GM18526 (cell line): ENCODE measurements around the gene ATP10D.

Source experiments
- POLR2A ChIP-seq: IDR thresholded peaks from 3 replicates; pipeline ENCODE4 v1.6.1; 2011; ENCODE audit not compliant: insufficient read length; ENCODE audit errors: extremely low read depth

The ATP10D gene

DNA sequence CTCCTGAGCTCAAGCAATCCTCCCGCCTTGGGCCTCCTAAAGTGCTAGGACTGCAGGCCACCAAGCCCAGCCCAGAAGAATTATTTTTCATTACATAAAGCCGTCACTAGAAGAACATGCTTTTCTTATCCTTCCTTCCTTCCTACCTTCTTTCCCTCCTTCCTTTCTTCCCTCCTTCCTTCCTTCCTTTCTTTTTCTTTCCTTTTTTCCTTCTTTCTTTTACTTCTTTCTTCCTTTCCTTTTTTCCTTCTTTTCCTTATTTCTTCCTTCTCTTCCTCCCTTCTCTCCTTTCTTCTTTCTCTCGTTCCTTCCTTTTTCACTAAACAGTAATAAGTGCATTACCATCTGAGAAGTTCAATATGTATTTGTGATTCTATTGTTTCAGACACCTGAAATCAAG, 121.4 kb downstream of the ATP10D start:
- TF ChIP-seq POLR2A, result no peak

DNA sequence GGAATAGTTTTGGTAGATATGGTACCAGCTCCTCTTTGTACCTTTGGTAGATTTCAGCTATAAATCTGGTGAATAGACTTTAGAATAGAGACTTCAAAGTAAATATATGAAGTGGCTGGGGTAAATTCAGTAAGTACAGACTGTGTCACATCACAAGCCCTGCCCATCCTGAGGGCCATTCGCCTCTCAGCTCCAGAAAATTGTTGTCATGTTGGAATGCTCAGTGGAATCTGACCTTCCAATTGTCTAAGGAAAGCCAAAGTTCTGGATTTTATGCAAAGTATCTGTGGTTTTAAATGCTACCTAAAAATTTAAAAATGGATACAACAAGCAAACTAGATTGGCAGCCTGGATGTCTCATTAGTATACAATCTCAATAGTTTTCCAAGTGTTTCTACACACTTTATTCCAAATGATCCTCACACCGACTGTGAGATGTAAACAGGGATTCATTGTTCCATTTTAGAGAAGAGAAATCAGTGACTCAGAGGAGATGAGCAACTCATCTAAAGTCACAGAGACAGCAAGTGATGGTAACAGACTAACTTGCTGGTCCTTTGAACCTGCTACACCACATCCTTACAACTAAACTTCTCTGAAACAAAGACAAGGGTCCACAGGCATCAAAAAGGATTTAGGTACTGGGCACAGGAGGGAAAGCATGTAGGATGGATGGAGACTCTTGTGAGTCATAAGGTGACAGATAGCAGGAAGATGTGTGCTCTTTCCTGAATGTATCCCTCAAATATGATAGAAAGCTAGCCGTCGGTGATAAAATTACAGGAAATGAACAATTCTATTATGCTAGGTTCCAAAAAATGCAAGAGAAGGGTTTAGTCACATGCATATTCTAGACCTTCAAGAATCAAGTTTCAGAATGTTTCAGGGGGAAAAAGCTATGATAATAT, 127.3 kb downstream of the ATP10D start:
- no peak for TF ChIP-seq POLR2A

DNA sequence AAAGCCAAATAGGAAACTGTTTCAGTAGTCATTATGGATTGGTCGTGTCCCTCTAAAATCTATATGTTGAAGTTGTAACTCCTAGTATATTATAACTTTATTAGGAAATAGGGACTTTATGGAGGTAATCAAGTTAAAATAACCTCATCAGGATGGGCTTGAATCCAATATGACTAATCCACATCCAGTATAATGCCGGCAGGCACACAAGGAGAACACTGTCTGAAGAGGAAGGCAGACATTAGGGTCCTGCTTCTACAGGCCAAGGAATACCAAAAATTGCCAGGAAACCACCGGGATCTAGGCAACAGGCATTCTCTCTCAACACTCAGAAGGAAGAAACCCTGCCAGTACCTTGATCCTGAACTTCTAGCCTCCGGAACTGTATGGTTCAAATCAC, 130.3 kb downstream of the ATP10D start:
- no peak for TF ChIP-seq POLR2A

DNA sequence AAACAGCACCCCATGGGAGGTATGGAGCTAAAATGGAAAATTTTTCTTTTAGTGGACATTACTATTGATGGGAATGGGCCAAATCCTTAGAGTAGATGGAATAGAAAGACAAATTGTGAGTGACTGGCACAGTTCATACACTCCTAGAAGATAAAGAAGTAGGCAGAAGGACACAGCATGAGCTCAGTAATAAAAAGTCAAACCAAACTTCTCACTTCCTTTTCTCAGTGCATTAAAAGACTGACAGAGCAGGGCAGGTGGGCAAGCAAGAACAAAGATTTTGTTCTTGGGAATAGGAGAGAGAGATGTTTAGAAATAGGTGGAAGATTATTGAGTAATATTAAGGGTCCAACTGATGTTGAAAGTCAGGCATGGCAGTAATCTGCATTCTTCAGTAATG, 132.5 kb downstream of the ATP10D start:
- no peak for TF ChIP-seq POLR2A

DNA sequence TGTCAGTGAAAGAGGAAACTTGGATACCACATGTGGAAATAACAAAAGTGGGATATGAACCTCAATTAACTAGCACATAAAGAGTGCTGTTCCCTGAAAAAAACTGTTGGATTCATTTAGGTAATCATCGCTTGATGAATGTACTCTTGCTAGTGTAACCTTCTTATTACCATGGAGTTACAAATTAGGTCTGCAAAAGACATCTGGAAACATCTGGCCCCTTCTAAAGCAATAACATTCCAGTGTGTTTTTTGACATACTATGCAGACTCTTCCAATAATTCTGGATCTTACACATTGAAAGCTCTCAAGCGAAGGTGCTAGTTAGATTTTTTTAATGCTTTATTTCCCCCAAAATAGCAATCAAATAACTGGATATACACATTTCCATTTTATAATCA, 134.6 kb downstream of the ATP10D start:
- TF ChIP-seq POLR2A, result no peak

DNA sequence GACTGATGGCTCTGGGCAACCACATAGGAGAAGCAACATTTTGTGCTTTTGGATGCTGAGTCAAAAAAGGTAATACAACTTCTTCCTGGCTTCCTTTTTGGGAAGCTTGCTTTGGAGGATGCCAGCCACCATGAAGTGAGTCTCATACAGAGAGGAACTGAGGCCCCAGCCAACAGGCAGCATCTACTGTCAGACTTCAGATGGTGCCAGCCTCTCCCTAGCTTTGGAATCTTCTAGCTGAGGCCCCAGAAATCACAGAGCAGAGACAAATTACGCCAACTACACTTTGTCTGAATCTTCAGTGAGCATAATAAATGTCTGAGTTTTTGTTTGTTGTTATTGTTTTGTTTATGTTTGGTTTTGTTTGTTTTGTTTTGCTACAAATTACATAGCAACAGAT, 136.1 kb downstream of the ATP10D start:
- TF ChIP-seq POLR2A, result no peak

DNA sequence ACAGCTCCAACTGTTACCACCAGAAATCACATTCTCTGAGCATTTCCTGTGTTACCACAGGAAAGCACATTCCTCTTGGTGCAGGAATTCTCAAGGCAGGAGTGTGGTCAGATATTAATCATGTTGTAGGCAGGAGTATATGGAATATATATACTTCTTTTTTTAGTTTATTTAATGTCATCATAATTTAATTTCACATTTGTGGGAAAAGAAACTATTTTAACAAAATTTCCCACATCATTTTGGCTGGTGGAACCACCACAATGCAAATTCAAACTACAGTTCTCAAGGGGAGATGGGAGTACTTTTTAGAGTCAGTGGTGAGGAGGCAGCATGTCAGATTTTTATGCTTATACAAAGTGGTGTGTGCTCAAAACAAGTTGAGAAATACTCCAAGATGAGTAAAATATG, 139.0 kb downstream of the ATP10D start:
- no peak for TF ChIP-seq POLR2A

DNA sequence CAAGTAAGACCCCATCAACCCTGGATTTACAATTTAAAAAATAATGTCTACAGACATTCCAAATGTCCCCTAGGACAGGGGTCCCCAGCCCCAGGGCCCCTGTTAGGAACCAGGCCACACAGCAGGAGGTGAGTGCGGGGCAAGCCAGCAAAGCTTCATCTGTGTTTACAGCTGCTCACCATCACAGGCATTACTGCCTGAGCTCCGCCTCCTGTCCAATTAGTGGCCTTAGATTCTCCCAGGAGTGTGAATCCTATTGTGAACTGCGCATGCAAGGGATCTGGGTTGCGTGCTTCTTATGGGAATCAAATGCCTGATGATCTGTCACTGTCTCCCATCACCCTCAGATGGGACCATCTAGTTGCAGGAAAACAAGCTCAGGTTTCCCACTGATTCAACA, 146.1 kb downstream of the ATP10D start:
- TF ChIP-seq POLR2A, result no peak

DNA sequence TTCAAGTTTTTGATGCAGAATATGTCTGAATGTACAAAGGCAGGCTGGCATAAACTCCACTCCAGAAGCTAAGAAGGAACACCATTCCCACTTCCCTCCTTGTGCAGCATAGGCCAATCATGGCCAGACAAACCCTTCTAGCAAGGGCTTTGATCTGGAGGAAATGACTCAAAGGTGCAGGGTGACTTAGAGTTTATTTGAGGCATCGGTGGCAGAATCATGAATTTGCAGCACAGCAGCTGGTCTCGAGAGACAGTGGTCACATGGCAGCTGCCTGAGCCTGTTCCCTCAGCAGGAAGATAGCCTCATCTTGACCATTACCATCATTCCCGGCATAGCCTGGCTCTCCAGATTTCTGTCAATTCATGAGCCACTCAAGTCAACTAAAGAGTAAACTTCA, 154.5 kb downstream of the ATP10D start:
- no peak for TF ChIP-seq POLR2A

DNA sequence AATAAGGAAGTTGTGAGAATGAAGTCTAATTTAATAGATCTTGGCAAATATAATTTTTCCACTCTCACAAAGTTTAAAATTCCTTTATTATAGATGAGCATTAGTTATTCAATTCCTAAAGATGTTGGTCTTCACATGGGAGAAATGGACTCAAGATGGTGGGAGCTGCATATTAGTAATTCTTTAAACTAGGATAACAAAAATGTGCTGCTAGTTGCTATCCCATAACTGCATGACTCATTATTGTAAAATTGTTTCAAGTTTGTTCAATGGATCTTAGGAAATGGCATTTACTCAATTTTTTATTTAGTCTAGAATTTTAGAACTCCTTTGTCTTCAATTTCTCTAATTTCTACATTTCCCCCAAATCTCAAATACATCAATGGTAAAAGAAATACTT, 155.8 kb downstream of the ATP10D start:
- no peak for TF ChIP-seq POLR2A

DNA sequence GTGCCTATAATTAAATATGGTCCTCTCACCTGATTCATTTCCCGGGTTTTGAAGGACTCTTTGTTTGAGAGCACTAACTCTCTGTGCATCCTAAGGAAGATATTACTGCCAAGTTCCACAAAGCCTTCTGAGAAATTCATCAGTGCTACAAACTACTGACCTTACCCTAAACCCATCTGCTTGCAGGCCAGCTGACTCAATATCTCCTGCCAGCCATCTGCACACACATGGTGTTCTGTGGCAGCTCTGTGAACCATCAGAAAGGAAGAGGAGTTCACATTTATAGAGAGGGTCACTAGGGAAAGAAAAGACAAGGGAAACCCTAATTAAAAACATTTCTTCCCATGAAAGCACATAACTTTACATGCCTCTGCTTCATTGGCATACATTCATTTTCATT, 156.7 kb downstream of the ATP10D start:
- no peak for TF ChIP-seq POLR2A

DNA sequence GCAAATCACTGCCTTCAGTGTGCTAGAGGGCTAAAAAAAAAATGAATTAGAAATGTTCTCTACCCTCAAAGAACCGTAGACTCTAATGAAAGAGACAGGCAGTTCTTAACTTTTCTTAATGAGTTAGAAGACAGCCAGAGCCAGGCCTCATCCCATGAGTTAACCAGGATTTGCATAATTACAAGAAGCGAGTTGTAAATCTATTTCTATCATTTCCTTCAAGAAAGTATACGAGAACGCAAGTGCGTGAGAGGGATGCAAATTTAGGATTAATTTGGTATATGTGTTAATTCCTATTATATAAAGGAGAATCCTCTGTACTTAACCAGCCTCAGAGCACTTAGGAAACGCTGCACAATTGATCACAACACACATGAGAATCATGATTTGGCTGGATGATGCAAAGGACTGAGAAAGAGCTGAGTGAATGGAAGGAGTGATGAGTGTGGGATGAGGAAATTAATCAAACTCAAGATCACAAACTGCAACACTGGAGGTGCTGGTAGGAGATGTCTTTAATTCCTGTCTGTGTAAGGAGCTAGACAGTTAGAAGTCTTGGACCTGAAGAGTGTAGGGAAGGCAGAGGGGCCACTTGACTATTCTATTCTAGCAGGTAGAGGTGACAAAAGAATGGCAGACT, 157.2 kb downstream of the ATP10D start:
- no peak for TF ChIP-seq POLR2A
